CD4-positive, alpha-beta T cell treated with Interferon alpha-2 for 1 hour (primary cell): ENCODE results near the gene ZNRD2.
A peak's percentile ranks its signal among the peaks of the same experiment; 100 is the strongest.

Experiments
- DNase-seq, 2 donors: peaks; one replicate each; pipeline ENCODE4 v3.0.0-alpha.2; 2020 to 2022

The ZNRD2 gene

DNA sequence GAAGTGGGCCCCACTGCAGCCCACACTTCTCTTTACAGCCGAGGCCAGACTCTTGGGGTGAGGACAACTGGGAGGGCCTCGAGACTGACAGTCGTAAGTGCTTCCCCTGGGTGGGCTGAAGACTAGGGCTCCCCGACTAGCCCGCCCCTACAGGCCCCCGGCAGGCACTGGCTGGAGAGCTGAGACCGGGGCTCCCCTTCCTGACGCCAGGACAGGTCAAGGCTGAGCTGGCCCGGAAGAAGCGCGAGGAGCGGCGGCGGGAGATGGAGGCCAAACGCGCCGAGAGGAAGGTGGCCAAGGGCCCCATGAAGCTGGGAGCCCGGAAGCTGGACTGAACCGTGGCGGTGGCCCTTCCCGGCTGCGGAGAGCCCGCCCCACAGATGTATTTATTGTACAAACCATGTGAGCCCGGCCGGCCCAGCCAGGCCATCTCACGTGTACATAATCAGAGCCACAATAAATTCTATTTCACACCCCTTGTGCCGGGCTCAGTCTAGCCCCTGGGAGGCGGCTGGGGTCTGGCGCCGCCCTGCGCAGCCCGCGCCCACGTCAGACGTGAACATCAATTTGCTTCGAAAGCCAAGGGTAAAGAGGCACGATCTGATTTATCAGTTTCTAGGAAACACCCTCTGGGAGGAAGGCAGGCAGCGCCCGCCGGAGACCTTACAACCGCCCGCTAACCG is 31.9 kb upstream of the ZNRD2 start:
- no peak for DNase-seq

DNA sequence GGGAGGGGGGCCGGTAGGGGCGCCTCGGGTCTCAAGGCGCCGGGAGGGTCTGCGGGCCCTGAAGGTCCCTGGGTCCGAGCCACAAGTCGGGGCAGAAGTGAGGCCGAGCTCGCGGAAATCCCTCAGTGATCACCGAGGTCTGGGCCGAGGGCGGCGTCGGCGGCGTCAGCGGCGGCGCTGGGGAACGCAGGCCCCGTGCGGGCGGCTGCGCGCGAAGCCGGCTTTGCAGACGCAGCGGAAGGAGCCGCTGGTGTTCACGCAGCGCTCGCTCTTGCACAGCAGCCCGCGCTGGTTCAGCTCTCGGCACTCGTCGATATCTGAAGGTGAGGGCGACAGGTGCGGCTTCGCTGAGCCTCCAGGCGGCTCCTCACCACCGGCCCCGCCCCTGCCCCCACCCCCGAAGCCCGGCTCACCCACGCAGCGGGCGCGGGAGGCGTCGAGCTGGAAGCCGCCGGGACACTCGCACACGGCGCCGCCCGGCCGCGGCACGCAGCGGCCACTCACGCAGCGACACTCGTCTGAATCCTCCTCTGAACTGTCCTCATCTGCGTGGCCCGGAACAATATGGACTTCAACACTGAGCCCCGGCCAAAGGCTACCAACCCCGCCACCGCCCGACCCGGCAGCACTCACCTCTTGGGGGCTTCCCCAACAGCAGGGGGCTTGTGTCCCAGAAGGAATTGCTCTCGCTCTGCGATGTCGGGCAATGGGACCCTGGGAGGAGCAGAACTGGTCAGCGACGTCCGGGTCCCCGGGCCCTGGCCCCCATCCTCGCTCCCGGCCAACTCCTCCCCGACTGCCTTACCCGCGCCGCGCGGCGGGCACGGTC is 31.1 kb upstream of the ZNRD2 start:
- DNase-seq: no peak

DNA sequence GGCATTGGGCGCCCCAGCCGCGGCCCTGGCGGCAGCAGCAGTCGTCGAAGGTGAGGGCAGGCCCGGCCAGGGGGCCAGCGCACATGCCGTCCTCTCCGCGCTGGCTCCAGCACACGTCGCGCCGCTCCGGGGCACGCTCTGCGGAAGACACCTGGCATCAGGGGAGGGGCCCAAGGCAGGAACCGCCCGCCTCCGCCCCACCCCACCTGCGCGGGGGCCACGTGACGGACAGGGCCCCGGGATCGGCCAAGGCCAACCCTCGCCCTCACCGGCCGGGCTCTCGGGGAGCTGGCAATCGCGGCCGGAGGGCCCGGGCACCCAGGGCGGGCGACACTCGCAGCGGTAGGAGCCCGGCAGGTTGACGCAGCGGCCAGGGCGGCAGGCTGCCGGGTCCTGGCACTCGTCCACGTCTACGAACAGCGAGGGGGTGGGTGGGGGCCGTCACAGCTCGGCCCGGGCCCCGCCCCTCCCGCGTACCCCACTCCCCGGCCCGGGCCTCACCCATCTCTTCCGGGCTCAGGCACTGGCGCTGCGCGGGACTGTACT is 30.5 kb upstream of the ZNRD2 start:
- peak in 1 of 2 donors; percentile 44 for DNase-seq

DNA sequence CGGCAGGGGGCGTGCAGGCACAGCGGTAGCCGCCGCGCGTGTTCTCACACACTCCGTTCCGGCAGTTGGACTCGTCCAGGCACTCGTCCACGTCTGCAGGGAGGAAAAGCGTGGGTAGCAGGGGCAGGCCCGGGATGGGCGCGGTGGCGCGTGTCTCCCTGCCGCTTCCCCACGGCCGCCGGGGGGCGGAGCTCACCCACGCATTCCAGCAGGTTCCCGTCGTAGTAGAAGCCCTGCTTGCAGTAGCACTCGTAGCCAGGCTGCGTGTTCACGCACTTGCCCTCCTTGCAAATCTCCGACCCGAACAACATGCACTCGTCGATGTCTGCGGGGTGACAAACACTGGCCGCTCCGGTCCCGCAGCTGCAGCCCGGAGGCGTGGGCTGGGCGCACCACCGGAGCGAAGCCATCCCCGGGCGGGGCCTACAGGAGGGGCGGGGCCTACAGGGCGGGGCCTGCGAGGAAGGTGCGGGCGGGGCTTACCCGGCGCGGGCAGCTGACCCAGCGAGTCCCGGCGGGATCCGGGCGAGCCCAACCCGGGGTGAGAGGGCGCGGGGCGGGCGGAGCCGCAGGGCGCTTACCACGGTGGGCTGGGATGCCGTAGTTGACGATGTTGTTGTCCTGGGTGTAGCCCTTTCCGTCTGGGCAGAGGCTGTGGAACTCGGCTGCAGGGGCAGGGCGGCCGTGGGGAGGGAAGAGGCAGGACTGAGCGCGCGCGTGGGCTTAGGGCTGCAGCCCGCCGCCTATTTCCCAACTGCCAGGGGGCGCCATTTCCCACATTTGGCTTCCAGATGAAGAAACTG is 29.8 kb upstream of the ZNRD2 start:
- DNase-seq: peak; percentile 86 to 93

DNA sequence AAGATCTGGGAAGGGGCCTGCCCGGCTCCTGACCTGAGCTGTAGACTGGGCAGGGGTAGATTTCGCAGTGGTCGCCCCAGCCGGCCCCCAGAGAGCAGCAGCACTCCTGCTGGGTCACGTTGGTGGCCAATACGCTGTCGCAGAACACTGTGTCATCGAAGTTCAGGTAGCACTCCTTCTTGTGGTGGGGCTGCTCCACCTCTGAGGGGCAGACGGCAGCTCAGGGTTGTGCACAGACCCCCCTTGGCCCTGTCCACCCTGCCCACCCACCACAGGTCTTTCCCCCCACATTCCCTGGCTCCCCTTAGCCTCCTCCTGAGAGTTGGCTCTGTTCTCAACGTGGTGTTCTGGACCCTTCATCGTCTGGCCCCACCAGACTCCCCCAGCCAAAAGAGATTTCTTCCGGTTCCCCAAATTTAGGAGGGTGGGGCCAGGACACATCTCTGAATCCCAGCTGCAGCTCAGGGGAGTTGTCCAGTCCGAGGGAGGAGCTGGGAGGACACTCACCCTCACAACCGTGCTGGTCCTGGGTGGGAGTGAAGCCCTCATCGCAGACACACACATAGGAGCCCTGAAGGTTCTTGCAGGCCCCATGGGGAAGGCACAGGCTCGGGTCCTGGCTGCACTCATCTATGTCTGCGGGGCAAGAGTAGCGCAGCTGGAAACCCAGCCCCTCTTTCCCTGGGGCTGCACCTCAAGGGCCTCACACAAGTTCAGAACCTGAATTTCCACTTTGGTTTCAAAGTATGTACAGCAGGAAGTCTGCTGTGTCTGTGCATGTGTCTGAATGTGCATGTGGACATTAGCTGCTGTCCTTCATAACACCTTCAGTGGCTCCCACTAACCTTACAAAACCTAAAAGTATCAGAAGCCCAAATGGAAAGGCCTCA is 28.9 kb upstream of the ZNRD2 start:
- no peak for DNase-seq

DNA sequence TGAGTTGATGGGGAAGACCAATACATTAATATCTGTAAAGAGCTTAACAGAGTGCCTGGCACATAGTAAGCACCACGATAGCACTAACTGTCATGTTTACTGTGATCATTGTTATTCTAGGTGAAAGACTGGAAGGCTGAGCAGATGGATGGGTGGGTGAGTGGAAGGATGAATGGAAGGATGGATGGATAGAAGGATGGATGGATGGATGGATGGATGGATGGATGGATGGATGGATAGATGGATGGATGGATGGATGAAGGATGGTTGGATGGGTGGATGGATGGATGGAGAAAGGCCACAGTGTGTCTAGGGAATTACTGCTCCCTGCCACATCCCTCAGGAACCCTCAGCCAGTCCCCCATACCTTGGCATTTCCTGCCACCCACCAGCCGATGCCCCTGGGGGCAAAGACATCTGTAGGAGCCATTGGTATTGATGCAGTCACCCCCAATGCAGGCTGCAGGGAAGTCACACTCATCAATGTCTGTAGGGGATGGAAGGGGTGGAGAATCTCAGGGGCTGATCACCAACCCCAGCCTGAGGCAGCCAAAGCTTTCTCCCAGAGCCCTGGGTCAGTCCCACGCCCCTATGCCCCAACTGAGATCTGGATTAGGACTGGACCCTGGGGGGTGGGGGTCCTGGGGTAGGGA is 27.4 kb upstream of the ZNRD2 start:
- DNase-seq: no peak

DNA sequence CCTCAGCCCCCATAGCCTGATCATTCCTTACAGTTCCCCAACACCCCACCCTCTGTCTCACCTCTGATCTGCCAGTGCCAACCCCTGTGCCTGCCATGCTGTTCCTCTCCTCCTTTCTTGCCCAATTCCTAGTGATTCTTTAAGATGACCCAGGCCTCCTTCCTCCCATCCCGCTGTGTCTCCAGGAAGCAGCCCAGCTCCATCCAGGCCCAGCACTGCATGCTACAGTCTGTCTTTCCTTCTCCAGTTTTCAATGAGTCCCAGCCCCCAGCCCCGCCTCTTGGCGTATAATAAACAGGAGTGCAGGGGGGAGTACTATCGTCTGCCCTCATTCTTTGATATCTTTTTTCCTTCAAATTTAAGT is 24.4 kb upstream of the ZNRD2 start:
- no peak for DNase-seq

DNA sequence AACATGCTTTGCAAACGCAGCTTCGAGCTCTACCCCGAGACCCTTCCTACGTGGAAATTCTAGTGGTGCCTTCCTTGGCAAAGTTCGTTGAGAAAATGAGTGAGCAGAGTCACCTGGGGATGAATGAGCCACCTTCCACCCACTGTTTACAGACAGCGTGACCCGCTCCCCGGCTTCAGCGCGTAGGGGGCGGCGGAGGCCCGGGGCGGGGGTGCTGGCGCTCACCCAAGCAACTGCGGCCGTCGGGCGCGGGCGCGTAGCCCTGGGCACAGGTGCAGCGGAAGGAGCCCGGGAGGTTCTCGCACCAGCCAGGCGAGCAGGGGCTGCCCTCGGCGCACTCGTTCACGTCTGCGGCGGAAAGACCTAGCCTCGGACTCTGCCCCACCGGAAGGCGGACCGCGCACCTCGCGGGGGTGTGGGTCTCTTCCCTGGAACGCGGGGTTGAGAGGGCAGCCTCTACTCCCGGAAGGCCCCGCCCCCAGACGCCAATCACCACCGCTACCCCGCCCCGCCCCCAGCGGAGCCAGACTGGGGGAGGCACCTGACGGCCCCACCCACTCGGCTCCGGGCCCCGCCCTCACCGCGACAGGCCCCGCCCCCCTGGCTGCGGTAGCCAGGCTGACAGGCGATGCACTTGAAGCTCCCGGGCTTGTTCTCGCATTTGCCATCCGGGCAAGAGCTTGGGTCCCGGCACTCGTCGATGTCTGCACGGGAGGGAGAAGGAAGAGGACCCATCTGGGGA is 23.9 kb upstream of the ZNRD2 start:
- DNase-seq: peak; percentile 98 to 99

DNA sequence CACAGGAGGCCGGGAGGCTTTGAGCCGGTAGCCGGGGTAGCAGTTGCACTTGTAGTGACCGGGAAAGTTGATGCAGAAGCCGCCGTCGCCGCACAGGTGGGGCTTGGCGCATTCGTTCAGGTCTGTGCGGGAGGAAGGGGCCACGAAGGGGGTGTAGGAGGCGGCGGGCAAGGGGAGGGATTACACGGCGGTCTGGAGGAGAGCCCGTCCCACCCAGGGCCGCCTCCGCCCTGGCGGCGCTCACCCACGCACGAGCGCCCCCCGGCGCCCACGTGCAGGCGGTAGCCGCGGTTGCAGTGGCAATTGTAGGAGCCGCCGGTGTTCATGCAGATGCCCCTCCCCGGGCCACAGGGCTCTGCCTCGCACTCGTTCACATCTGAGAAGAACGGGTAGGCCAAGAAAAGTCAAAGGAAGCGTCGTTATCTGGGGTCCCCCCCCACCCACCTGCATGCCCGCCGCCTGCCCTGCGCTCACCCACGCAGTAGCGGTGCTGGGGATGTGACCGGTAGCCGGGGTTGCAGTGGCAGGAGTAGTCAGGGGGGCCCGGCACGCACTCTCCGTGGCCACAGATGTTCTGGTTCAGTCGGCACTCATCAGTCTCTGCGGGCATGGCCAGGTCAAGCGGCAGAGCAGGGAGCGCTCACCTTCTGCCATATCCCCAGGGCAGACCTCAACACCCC is 22.7 kb upstream of the ZNRD2 start:
- peak; percentile 47 to 69 for DNase-seq

DNA sequence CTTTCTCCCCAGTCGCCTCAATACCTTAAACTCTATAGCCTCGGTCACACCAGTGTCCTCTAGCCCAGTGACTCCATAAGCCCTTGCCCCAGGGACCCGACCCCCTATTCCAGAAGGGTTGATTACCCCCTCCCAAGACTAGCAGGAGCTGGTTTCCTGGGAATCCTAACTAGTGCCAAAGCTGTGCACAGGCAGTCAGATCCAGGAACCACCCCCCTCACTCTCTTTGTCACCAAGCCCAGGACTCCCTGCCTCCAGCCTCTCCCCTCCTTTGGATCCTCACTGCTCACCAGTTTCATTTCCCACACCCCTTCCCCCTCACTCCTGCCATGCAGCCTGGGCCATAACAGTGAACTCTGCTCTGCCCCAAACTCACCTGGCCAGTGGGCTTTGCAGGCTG is 21.9 kb upstream of the ZNRD2 start:
- no peak for DNase-seq

DNA sequence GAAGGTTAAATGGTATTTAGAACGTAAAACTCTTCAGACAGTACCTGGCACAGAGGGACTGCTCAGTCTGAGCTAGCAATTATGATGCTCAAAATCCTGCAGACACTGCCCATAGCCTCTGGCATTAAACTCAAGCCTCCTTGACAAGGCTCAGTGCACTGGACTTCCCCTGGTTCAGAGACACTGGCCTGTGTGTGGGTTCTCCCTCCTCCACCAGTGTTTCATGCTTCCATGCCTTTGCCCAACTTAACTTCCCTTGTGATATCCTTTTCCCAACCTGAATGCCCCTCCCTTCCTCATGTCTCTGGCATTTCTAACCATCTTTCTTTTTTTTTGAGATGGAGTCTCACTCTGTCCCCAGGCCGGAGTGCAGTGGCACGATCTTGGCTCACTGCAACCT is 21.2 kb upstream of the ZNRD2 start:
- DNase-seq: no peak

DNA sequence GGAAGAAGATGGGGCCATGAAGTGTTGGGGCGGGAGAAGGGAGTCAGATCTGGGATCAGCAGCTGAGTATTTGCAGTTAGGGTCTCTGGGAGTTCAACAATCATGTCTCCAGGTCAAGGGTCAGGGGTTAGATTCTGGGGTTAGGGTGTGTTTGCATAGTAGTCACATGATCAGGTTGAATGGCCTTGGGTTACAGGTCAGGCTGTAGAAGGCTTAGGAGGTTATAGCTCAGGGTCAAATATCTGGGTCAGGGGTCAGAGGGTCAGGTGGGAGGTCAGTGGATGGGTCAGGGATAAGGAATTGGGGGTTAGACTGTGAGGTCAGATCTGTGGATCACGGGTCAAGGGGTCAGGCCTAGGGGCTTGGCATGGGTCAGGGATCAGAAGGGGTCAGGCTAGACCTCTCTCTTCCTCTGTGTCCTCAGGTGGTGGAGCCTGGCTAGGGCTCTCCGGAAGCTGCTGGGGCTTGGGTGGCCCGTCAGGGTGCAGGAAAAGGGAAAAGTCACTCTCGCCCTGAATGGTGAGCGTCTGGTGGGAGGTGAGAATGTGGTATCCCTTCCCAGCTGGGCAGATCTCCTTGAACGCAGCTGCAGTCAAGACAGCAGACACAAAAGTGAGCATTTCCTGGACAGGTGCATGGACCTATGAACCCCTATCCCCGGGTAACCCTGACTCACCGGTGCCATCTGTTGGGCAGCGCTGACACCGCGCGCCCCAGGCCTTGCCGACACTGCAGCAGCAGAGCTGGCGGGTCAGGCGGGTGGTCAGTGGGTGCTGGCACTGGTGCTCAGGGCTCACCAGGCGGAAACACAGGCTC is 18.5 kb upstream of the ZNRD2 start:
- peak; percentile 76 for DNase-seq

DNA sequence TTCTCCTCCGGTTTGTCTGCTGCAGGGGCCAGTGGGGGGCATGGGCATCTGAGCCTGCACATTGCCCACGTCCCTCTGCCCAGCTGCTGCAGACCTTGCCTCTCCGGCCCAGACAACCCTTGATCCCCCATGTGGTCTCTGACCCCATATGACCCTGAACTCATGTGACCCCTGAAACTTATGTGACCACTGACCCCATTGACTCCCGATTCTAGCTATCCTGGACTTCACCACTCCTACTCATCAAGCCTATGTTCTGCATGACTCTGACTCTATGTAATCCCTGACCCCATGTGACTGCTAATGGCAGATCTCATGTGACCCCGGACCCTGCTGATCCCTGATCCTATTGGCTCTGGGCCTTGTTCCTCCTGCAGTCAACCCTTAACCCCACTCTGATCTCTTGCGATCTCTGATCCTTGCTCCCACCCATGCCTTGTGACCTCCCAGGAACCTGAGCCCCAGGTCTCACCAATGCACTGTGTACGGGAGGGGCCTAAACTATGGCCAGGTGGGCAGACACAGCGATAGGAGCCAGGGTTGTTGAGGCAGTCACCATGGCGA is 17.8 kb upstream of the ZNRD2 start:
- DNase-seq: no peak

DNA sequence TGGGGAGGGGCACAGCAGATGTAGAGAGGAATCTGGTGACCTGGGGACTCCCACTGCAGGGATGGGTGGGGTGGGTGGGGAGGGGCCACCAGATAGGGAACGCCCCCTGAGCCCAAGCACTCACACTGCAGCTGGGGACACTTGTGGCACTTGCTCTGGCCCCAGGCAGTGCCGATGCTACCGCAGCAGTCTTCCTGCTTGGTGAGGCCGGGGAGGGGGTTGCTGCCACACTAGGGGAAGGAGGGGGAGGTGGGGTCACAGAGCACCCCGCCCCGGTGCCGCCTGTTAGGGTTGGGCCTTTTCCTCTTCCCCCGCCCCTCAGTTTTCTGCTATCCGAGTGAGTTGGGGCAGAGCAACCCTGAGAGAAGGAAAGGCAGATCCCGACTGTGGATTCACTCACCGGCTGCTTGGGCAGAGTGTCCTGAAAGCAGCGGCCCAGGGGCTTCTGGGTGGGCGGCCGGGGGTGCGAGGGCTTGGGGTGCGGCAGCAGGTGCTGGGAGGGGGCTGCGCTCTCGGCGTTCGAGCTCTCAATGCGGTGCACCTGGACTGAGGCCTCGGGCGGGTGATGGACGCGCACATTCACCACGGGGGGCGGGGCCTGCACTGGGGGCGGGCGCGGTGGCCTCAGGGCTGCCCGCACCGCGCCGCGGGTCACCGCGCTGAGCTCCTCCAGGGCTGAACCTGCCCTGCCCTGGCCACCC is 16.8 kb upstream of the ZNRD2 start:
- peak; percentile 81 to 89 for DNase-seq

DNA sequence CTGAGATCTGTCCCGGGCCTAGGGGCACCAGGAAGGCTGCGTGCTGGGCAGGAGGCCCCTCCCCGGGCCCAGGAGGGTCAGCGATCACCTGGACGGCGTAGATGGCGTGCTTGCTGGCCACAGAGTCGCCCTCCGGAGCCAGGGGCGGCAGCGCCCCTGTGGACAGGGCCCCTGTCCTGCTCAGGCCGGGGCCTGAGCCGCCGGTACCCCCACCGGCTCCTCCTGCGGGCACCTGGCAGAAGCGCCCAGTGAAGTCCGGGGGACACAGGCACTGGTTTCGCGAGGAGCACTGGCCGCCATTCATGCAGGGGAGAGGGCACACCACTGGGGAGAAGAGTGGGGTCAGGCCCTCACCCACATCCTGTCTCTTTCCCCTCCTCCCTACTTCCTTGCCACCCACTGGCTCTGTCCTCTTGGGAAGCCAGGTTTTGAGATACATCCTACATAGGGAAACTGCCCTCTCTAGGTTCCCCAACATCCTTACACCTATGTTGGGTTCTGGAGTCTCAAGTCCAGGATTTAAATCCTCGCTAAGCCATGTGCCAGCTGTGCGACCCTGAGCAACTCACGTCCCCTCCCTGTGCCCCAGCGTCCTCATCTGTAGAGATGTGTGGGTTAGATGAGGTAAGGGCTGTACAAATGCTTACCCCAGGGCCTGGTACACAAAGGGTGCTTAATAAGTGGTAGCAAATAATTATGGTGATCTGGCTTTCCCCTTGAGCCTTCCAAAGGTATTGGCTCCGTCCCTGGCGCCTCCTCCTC is 16.0 kb upstream of the ZNRD2 start:
- DNase-seq: no peak

DNA sequence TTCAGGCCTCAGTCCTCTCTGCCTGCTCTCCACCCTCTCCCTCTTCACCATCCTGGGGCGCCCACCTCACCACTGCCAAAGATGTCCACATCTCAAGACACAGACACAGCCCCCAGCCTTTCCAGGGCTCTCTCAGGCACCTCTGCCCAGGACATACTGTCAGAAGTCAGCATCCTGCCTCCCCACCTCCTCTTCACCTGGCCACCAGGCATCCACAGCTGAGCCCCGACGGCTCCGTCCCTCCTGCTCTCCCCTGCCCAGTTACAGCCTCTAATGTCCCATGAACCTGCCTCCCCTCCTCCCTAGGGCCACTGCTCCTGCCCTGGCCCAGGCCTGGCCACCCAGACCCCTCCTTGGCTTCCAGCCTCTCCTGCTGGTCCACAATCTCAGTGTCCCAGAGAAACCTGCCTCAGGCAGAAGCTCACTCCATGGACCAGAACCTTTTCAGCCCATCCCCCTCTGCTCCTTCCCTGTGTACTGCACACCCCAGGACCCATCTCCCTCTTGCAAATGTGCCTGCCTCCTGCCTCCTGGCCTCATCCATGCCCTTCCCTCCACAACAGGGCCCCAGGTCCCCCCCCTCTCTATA is 15.3 kb upstream of the ZNRD2 start:
- no peak for DNase-seq

DNA sequence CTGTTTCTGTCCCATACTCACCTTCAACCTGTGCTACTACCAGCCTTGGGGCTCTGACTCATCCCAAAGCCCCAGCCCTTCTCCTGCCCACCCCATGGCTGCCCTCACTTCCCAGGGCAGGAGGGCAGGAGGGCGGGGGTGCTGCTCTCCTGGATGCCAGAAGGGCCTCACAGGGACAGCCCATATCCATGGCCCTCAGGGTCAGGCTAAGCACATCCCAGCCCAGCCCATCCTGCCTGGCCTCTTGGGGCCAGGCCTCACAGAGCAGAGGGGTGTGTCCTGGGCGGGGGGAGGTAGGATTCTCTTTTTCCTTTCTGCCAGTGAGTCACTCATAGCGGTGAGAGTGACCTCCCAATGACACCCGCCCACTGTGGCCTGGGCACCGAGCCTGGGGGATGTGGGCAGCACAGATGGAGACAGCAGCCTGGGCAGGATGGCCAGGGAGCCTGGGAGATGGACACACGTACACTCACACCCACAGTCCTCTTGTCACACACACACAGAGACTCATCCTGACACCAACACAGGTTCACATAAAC is 14.5 kb upstream of the ZNRD2 start:
- no peak for DNase-seq
